Measurements from ENCODE around the gene IGFBP4.

Gene IGFBP4

DNA sequence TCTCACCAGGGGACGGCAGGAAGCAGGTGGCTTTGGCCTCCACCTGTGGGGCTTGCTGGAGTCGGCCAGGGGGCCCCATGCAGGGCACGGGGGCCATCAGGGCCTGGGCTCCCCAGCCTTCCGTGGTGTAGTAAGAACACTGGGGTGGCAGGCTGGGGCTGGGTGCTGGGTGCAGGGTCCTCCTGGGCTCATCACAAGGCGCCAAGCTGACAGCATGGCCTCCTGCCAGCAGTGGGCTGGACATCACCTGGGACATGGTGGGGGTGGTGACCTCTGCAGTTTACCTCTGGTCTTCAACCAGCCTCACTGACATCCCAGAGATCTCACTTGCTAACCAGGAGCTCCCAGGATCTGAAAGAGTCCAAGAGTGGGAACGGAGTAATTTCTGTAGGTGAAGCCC, 52.9 kb downstream of the IGFBP4 start:
- Histone ChIP-seq H3K4me1 (ENCODE audit: insufficient read depth, poor library complexity, severe bottlenecking) (peaks cover 60% of the 10 kb centered on the region), H3K36me3 (ENCODE audit: low read depth) (peaks cover 100% of the 10 kb centered on the region), H3K27me3 (ENCODE audit: insufficient read depth, poor library complexity, severe bottlenecking) (no peaks in the 10 kb centered on the region), H3K27ac (ENCODE audit: poor library complexity, severe bottlenecking) (peak overlapping the region; percentile 100), H3K4me3 (ENCODE audit: severe bottlenecking) (peak overlapping the region; percentile 81), H3K9me3 (ENCODE audit: severe bottlenecking) (no peaks in the 10 kb centered on the region)
- no peak for DNase-seq (ENCODE audit: low spot score)
- TF ChIP-seq, protein P1, sequence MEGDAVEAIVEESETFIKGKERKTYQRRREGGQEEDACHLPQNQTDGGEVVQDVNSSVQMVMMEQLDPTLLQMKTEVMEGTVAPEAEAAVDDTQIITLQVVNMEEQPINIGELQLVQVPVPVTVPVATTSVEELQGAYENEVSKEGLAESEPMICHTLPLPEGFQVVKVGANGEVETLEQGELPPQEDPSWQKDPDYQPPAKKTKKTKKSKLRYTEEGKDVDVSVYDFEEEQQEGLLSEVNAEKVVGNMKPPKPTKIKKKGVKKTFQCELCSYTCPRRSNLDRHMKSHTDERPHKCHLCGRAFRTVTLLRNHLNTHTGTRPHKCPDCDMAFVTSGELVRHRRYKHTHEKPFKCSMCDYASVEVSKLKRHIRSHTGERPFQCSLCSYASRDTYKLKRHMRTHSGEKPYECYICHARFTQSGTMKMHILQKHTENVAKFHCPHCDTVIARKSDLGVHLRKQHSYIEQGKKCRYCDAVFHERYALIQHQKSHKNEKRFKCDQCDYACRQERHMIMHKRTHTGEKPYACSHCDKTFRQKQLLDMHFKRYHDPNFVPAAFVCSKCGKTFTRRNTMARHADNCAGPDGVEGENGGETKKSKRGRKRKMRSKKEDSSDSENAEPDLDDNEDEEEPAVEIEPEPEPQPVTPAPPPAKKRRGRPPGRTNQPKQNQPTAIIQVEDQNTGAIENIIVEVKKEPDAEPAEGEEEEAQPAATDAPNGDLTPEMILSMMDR (IDR thresholded peaks at IDR 0.05; ENCODE audit: poor library complexity, severe bottlenecking) = no peak
- no peak for ATAC-seq (ENCODE audit: low read depth)

DNA sequence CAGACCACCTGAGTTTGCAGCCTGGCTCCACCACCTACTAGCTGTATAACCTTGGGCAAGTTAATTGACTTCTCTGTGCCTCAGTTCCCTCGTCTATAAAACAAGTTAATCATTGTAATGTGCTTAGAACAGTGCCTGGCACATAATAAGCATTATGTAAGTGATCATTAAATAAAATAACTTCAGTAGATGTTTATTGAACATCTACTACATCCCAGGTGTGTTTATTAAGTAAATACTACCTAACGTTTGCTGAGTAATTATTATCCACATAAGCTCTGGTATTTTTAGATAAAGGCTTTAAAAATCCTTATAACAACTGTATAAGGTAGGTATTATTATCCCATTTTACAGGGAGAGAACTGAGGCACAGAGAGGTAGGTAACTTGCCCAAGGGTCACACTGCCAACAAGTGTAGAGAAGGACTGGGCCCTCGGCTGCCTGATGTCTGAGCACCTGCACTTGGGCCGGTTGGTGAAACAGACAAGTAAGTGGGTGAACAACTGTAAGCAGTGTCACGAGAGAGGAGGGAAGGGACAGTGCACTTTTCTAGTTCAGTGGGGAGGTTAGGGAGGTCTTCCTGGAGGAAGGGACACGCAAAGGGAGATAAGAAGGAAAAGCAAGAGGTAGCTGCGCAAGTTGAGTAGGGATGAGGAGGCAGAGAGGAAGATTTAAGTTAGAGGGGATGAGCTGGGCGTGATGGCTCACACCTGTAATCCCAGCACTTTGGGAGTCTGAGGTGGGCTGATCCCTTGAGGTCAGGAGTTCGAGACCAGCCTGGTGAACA, 53.6 kb downstream of the IGFBP4 start:
- Histone ChIP-seq H3K36me3 (ENCODE audit: low read depth) (peaks cover 95% of the 10 kb centered on the region), H3K27ac (ENCODE audit: poor library complexity, severe bottlenecking) (peak overlapping the region; percentile 100), H3K9me3 (ENCODE audit: severe bottlenecking) (no peaks in the 10 kb centered on the region), H3K4me1 (ENCODE audit: insufficient read depth, poor library complexity, severe bottlenecking) (peaks cover 56% of the 10 kb centered on the region), H3K4me3 (ENCODE audit: severe bottlenecking) (peak overlapping the region; percentile 81), H3K27me3 (ENCODE audit: insufficient read depth, poor library complexity, severe bottlenecking) (no peaks in the 10 kb centered on the region)
- TF ChIP-seq, protein P1 (IDR thresholded peaks at IDR 0.05; ENCODE audit: poor library complexity, severe bottlenecking) = no peak
- DNase-seq (ENCODE audit: low spot score) = no peak
- ATAC-seq (ENCODE audit: low read depth) = no peak

DNA sequence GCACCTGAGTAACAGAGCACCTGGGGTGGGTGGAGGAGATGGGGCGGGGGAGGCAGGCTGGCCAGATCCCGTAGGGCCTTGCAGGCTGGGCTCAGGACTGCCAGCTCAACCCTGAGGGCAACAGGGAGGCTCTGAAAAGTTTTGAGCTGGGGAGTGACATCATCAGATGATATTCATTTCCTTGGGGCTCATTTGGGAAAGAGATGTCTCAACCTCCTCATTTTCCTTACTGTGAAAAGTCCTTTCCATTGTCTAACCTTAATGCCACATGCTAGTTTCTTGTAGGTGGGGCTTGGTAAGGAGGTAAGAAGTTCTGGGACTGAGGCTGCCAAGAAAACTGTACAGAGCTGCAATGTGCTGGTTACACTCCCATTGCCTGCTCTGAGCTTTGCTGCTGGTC, 54.4 kb downstream of the IGFBP4 start:
- Histone ChIP-seq H3K27me3 (ENCODE audit: insufficient read depth, poor library complexity, severe bottlenecking) (no peaks in the 10 kb centered on the region), H3K36me3 (ENCODE audit: low read depth) (peaks cover 87% of the 10 kb centered on the region), H3K27ac (ENCODE audit: poor library complexity, severe bottlenecking) (peak overlapping the region; percentile 100), H3K4me1 (ENCODE audit: insufficient read depth, poor library complexity, severe bottlenecking) (peaks cover 50% of the 10 kb centered on the region), H3K4me3 (ENCODE audit: severe bottlenecking) (peak overlapping the region; percentile 81), H3K9me3 (ENCODE audit: severe bottlenecking) (no peaks in the 10 kb centered on the region)
- no peak for DNase-seq (ENCODE audit: low spot score)
- TF ChIP-seq, protein P1 (IDR thresholded peaks at IDR 0.05; ENCODE audit: poor library complexity, severe bottlenecking) = no peak
- ATAC-seq (ENCODE audit: low read depth) = 0 out of 3 replicates have a peak, but pooled peaks have one; percentile 2

GRCh38 chr17:40498281-40499084, 55.2 kb downstream of the IGFBP4 start:
- Histone ChIP-seq H3K4me1 (ENCODE audit: insufficient read depth, poor library complexity, severe bottlenecking) (peaks cover 43% of the 10 kb centered on the region), H3K4me3 (ENCODE audit: severe bottlenecking) (peak overlapping the region; percentile 81), H3K27ac (ENCODE audit: poor library complexity, severe bottlenecking) (peak overlapping the region; percentile 100), H3K27me3 (ENCODE audit: insufficient read depth, poor library complexity, severe bottlenecking) (no peaks in the 10 kb centered on the region), H3K36me3 (ENCODE audit: low read depth) (peaks cover 79% of the 10 kb centered on the region), H3K9me3 (ENCODE audit: severe bottlenecking) (no peaks in the 10 kb centered on the region)
- ATAC-seq (ENCODE audit: low read depth) (no peak), DNase-seq (ENCODE audit: low spot score) (no peak)
- TF ChIP-seq, protein P1 (IDR thresholded peaks at IDR 0.05; ENCODE audit: poor library complexity, severe bottlenecking) = no peak
